ENCODE results near the gene HCN3. TPM values are rescaled to one million over a fixed set of nuclear protein-coding genes. Genes with fewer than 3 reads are reported as not detected.

Gene HCN3
- total RNA-seq, 1 experiment from 2014 or later, result 5.4 TPM

DNA sequence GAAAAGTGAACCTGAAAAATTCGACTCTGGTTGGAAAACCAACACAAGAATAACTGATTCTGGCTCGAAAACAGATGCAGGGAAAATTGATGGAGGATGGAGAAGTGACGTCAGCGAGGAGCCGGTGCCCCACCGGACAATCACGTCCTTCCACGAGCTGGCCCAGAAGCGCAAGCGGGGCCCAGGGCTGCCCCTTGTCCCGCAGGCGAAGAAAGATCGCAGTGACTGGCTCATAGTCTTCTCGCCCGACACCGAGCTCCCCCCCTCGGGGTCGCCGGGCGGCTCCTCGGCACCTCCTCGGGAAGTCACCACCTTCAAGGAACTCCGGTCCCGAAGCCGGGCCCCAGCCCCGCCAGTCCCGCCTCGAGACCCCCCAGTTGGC lies 45.3 kb downstream of the HCN3 start:
- peak overlapping the region; percentile 68 for H3K4me2 ChIP-seq (ENCODE audit: insufficient read depth, insufficient read length, low read length)
- H4K91ac ChIP-seq (ENCODE audit: insufficient read length, low read depth, low read length), result no peak overlapping the region
- no peak overlapping the region for H3T11ph ChIP-seq (ENCODE audit: low read length)
- H3K27ac ChIP-seq (ENCODE audit: insufficient read length, low read depth, low read length), result no peak overlapping the region
- DNase-seq, result no peak
- no peaks in the 10 kb centered on the region for H3K27me3 ChIP-seq (ENCODE audit: insufficient read depth, low read length)
- Mint-ChIP-seq H3K4me1 (peaks cover 40 to 42% of the 10 kb centered on the region in 2 experiments), H3K4me3 (peak overlapping the region; percentile 86 to 93), H3K27ac (no peak overlapping the region), H3K27me3 (ENCODE audit: low read depth) (no peaks in the 10 kb centered on the region; the same call in none of the 2 replicates), H3K9me3 (no peaks in the 10 kb centered on the region), H3K36me3 (ENCODE audit: insufficient read depth in 1 of 3, low read depth in 3 of 3) (peaks cover 9 to 41% (median 34%) of the 10 kb centered on the region in 3 experiments; a peak in 6 of 7 replicates)
- H2BK20ac ChIP-seq (ENCODE audit: low read depth, low read length, poor library complexity, severe bottlenecking), result no peak overlapping the region
- no peak overlapping the region for H2AFZ ChIP-seq (ENCODE audit: low read length)
- H3K79me2 ChIP-seq (ENCODE audit: insufficient read depth, low read length), result no peaks in the 10 kb centered on the region
- no peak overlapping the region for H3K4ac ChIP-seq (ENCODE audit: low read depth, low read length)
- peaks cover 2% of the 10 kb centered on the region; the same call in 1 of the 2 replicates for H3K4me1 ChIP-seq (ENCODE audit: insufficient read depth, low read length)
- no peaks in the 10 kb centered on the region for H3K9me3 ChIP-seq (ENCODE audit: control insufficient read depth, low read depth, low read length)
- H3K23me2 ChIP-seq (ENCODE audit: insufficient read length, low read depth, low read length, poor library complexity, severe bottlenecking), result peaks cover 31% of the 10 kb centered on the region
- H2BK12ac ChIP-seq (ENCODE audit: insufficient read length, low read depth, low read length), result no peak overlapping the region
- TF ChIP-seq, protein P1, sequence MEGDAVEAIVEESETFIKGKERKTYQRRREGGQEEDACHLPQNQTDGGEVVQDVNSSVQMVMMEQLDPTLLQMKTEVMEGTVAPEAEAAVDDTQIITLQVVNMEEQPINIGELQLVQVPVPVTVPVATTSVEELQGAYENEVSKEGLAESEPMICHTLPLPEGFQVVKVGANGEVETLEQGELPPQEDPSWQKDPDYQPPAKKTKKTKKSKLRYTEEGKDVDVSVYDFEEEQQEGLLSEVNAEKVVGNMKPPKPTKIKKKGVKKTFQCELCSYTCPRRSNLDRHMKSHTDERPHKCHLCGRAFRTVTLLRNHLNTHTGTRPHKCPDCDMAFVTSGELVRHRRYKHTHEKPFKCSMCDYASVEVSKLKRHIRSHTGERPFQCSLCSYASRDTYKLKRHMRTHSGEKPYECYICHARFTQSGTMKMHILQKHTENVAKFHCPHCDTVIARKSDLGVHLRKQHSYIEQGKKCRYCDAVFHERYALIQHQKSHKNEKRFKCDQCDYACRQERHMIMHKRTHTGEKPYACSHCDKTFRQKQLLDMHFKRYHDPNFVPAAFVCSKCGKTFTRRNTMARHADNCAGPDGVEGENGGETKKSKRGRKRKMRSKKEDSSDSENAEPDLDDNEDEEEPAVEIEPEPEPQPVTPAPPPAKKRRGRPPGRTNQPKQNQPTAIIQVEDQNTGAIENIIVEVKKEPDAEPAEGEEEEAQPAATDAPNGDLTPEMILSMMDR (conservative IDR thresholded peaks at IDR 0.05), result no peak
- peak overlapping the region; percentile 27 for H3K9ac ChIP-seq (ENCODE audit: extremely low read depth, insufficient read length, low read length)
- no CpG with 5 or more reads among the region's 28 CpGs for WGBS (ENCODE audit: extremely low coverage, insufficient read length, low lambda C conversion rate)
- H2BK5ac ChIP-seq (ENCODE audit: insufficient read length, low read length), result no peak overlapping the region
- no peak overlapping the region for H3K23ac ChIP-seq (ENCODE audit: insufficient read length, low read depth, low read length)
- no peaks in the 10 kb centered on the region for H3K79me1 ChIP-seq (ENCODE audit: insufficient read depth, low read depth, low read length, poor library complexity, severe bottlenecking)
- H4K5ac ChIP-seq (ENCODE audit: insufficient read length, low read depth, low read length), result no peak overlapping the region
- no peak overlapping the region for H2BK15ac ChIP-seq (ENCODE audit: low read depth, low read length)
- no peak overlapping the region for H3K18ac ChIP-seq (ENCODE audit: insufficient read length, low read depth, low read length)
- H2AK5ac ChIP-seq (ENCODE audit: insufficient read length, low read length), result no peak overlapping the region
- no peak overlapping the region for H3K56ac ChIP-seq (ENCODE audit: insufficient read length, low read depth, low read length)
- H4K8ac ChIP-seq (replicated peaks; ENCODE audit: insufficient read length, low read depth, low read length), result no peak overlapping the region
- H3K14ac ChIP-seq (ENCODE audit: insufficient read depth, low read length), result no peak overlapping the region
- H4K20me1 ChIP-seq (ENCODE audit: control insufficient read depth, insufficient read depth, insufficient read length), result no peaks in the 10 kb centered on the region
- no peak overlapping the region for H2BK120ac ChIP-seq (ENCODE audit: low read depth, low read length, poor library complexity, severe bottlenecking)

Data from H9 (cell line).